GM19452 (cell line): ENCODE data around the gene DTNA.

Source experiments
- ATAC-seq: cut with Tn5 transposase; IDR thresholded peaks from one replicate; pipeline ENCODE4 v1.9.1; 2021; ENCODE audit not compliant: unreplicated experiment

DTNA gene

GRCh38 chr18:34847408-34847807, 137.3 kb downstream of the DTNA start:
- ATAC-seq: no peak

GRCh38 chr18:34848156-34848555, 138.1 kb downstream of the DTNA start:
- ATAC-seq: no peak

- no peak for ATAC-seq
Measured at GRCh38 chr18:34848695-34849094, 138.6 kb downstream of the DTNA start.

GRCh38 chr18:34857320-34857719, 147.2 kb downstream of the DTNA start:
- no peak for ATAC-seq

GRCh38 chr18:34858188-34858587, 148.1 kb downstream of the DTNA start:
- no peak for ATAC-seq

GRCh38 chr18:34859496-34859895, 149.4 kb downstream of the DTNA start:
- no peak for ATAC-seq

- no peak for ATAC-seq
Measured at GRCh38 chr18:34862561-34862960, 152.5 kb downstream of the DTNA start.

- no peak for ATAC-seq
Measured at GRCh38 chr18:34863702-34864101, 153.6 kb downstream of the DTNA start.

GRCh38 chr18:34864836-34865497, 154.9 kb downstream of the DTNA start:
- ATAC-seq: no peak

- no peak for ATAC-seq
Measured at GRCh38 chr18:34866310-34866709, 156.2 kb downstream of the DTNA start.

GRCh38 chr18:34866739-34867138, 156.6 kb downstream of the DTNA start:
- ATAC-seq: no peak

- ATAC-seq: no peak
Measured at GRCh38 chr18:34867520-34867919, 157.4 kb downstream of the DTNA start.

GRCh38 chr18:34870555-34871310, 160.6 kb downstream of the DTNA start:
- no peak for ATAC-seq

- no peak for ATAC-seq
Measured at GRCh38 chr18:34871435-34871834, 161.3 kb downstream of the DTNA start.

GRCh38 chr18:34872066-34872465, 162.0 kb downstream of the DTNA start:
- no peak for ATAC-seq

GRCh38 chr18:34873986-34874580, 164.0 kb downstream of the DTNA start:
- ATAC-seq: no peak

- no peak for ATAC-seq
Measured at GRCh38 chr18:34875150-34875549, 165.1 kb downstream of the DTNA start.

- ATAC-seq: no peak
Measured at GRCh38 chr18:34880403-34880802, 170.3 kb downstream of the DTNA start.

- no peak for ATAC-seq
Measured at GRCh38 chr18:34880882-34881834, 171.1 kb downstream of the DTNA start.

GRCh38 chr18:34884436-34884835, 174.3 kb downstream of the DTNA start:
- no peak for ATAC-seq

- ATAC-seq: no peak
Measured at GRCh38 chr18:34886177-34886576, 176.1 kb downstream of the DTNA start.
